ENCODE data around the gene SUN3. TPM values are rescaled to one million over a fixed set of nuclear protein-coding genes. Genes with fewer than 3 reads are reported as not detected.
"Not testable (repeated sequence)": the region's sequence is repeated elsewhere in the genome, so short reads cannot be mapped to it uniquely, and the experiment has no call there.

The SUN3 gene
- total RNA-seq, 1 donor from 2014 or later, result not detected

- TF ChIP-seq CTCF (conservative IDR thresholded peaks at IDR 0.05; ENCODE audit: low read depth, low read length), result no peak
- no peak for DNase-seq (ENCODE audit: low read depth)
- no peak overlapping the region for H3K4me3 ChIP-seq (ENCODE audit: low read depth, low read length)
These were observed 17.6 kb downstream of the SUN3 start for GRCh38 chr7:48011323-48011722.

GRCh38 chr7:48009954-48010353 is 19.0 kb downstream of the SUN3 start:
- DNase-seq (ENCODE audit: low read depth), result no peak
- H3K4me3 ChIP-seq (ENCODE audit: low read depth, low read length), result no peak overlapping the region
- TF ChIP-seq CTCF (conservative IDR thresholded peaks at IDR 0.05; ENCODE audit: low read depth, low read length), result no peak

GRCh38 chr7:48009257-48009656 is 19.6 kb downstream of the SUN3 start:
- TF ChIP-seq CTCF (conservative IDR thresholded peaks at IDR 0.05; ENCODE audit: low read depth, low read length), result no peak
- no peak for DNase-seq (ENCODE audit: low read depth)
- H3K4me3 ChIP-seq (ENCODE audit: low read depth, low read length), result no peak overlapping the region

GRCh38 chr7:48006866-48007265 is 22.0 kb downstream of the SUN3 start:
- DNase-seq (ENCODE audit: low read depth), result no peak
- TF ChIP-seq CTCF (conservative IDR thresholded peaks at IDR 0.05; ENCODE audit: low read depth, low read length), result no peak
- no peak overlapping the region for H3K4me3 ChIP-seq (ENCODE audit: low read depth, low read length)

- H3K4me3 ChIP-seq (ENCODE audit: low read depth, low read length), result no peak overlapping the region
- no peak for DNase-seq (ENCODE audit: low read depth)
- TF ChIP-seq CTCF (conservative IDR thresholded peaks at IDR 0.05; ENCODE audit: low read depth, low read length), result no peak
These were observed 24.3 kb downstream of the SUN3 start for GRCh38 chr7:48004638-48005037.

- no peak for DNase-seq (ENCODE audit: low read depth)
- no peak for TF ChIP-seq CTCF (conservative IDR thresholded peaks at IDR 0.05; ENCODE audit: low read depth, low read length)
- no peak overlapping the region for H3K4me3 ChIP-seq (ENCODE audit: low read depth, low read length)
These were observed 24.9 kb downstream of the SUN3 start for GRCh38 chr7:48004032-48004431.

- DNase-seq (ENCODE audit: low read depth); H3K4me3 ChIP-seq (ENCODE audit: low read depth, low read length): not testable (repeated sequence)
These were observed 28.7 kb downstream of the SUN3 start for GRCh38 chr7:48000164-48000563.

- DNase-seq (ENCODE audit: low read depth), result no peak
- no peak for TF ChIP-seq CTCF (conservative IDR thresholded peaks at IDR 0.05; ENCODE audit: low read depth, low read length)
- H3K4me3 ChIP-seq (ENCODE audit: low read depth, low read length), result no peak overlapping the region
These were observed 29.5 kb downstream of the SUN3 start for GRCh38 chr7:47999413-47999812.

Data from epithelial cell of proximal tubule (primary cell).